SK-N-SH (cell line): ENCODE results near the gene PIK3R3.
A peak's percentile ranks its signal among the peaks of the same experiment; 100 is the strongest.

Source experiments
- CHD2 ChIP-seq: fragments of 150-350 bp; IDR thresholded peaks from 2 replicates; pipeline ENCODE4 v1.6.1; 2018; ENCODE audit warnings: low read length; ENCODE audit not compliant: partially characterized antibody
- EP300 ChIP-seq, 2 experiments: IDR thresholded peaks; 2 replicates each; pipeline versions ENCODE4 v1.4.0 to v1.6.1; 2012; ENCODE audit warnings: borderline replicate concordance in 1 of 2, low read depth in 1 of 2, low read length in 1 of 2
- GABPA ChIP-seq: IDR thresholded peaks from 2 replicates; pipeline ENCODE4 v1.4.0; 2012; ENCODE audit warnings: low read depth, mild to moderate bottlenecking
- MXI1 ChIP-seq: IDR thresholded peaks from 2 replicates; pipeline ENCODE4 v1.6.1; 2012; ENCODE audit warnings: mild to moderate bottlenecking, low read depth, low read length, improper control_type of control experiment
- NFIC ChIP-seq: IDR thresholded peaks from 2 replicates; pipeline ENCODE4 v1.4.0; 2012; ENCODE audit warnings: borderline replicate concordance
- NRF1 ChIP-seq: IDR thresholded peaks from 2 replicates; pipeline ENCODE4 v1.6.1; 2012; ENCODE audit warnings: low read depth, mild to moderate bottlenecking, low read length
- POLR2AphosphoS5 ChIP-seq: IDR thresholded peaks from 2 replicates; pipeline ENCODE4 v1.6.1; 2012; ENCODE audit warnings: low read depth, low read length
- RAD21 ChIP-seq: IDR thresholded peaks from 2 replicates; pipeline ENCODE4 v1.6.1; 2012; ENCODE audit warnings: mild to moderate bottlenecking, low read length
- RFX5 ChIP-seq: IDR thresholded peaks from 2 replicates; pipeline ENCODE4 v1.6.1; 2012; ENCODE audit warnings: mild to moderate bottlenecking, improper control_type of control experiment, low read length
- RXRA ChIP-seq: IDR thresholded peaks from 2 replicates; pipeline ENCODE4 v1.4.0; 2012; ENCODE audit warnings: low read depth, mild to moderate bottlenecking, borderline replicate concordance
- TCF12 ChIP-seq: IDR thresholded peaks from 2 replicates; pipeline ENCODE4 v1.4.0; 2012
- TF ChIP-seq, protein P1 (sequence below): IDR thresholded peaks from 2 replicates; pipeline ENCODE4 v1.4.0; 2012; ENCODE audit warnings: low read depth
- TF ChIP-seq, protein P2 (sequence below): fragments of 200-600 bp; sonication (generic); IDR thresholded peaks from 2 replicates; pipeline ENCODE4 v1.6.1; 2017; ENCODE audit warnings: antibody characterized with exemption, mild to moderate bottlenecking, moderate library complexity

GRCh38 chr1:46102769-46103476, 29.5 kb downstream of the PIK3R3 start:
- TF ChIP-seq RXRA (no peak), MXI1 (no peak), GABPA (no peak), CHD2 (no peak), NRF1 (no peak), NFIC (no peak), POLR2AphosphoS5 (no peak), EP300 (IDR thresholded peaks at IDR 0.05; ENCODE audit: borderline replicate concordance in 1 of 2, low read depth in 1 of 2, low read length in 1 of 2) (no peak), TCF12 (peak; percentile 10; the same call in 1 of the 2 replicates), RFX5 (no peak), RAD21 (no peak)
- TF ChIP-seq, protein P1, sequence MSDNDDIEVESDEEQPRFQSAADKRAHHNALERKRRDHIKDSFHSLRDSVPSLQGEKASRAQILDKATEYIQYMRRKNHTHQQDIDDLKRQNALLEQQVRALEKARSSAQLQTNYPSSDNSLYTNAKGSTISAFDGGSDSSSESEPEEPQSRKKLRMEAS, result no peak
- TF ChIP-seq, protein P2, sequence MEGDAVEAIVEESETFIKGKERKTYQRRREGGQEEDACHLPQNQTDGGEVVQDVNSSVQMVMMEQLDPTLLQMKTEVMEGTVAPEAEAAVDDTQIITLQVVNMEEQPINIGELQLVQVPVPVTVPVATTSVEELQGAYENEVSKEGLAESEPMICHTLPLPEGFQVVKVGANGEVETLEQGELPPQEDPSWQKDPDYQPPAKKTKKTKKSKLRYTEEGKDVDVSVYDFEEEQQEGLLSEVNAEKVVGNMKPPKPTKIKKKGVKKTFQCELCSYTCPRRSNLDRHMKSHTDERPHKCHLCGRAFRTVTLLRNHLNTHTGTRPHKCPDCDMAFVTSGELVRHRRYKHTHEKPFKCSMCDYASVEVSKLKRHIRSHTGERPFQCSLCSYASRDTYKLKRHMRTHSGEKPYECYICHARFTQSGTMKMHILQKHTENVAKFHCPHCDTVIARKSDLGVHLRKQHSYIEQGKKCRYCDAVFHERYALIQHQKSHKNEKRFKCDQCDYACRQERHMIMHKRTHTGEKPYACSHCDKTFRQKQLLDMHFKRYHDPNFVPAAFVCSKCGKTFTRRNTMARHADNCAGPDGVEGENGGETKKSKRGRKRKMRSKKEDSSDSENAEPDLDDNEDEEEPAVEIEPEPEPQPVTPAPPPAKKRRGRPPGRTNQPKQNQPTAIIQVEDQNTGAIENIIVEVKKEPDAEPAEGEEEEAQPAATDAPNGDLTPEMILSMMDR, result no peak
